HG02884 (cell line): Measurements from ENCODE around the gene FUT3.
"Not testable (repeated sequence)": the region's sequence is repeated elsewhere in the genome, so short reads cannot be mapped to it uniquely, and the experiment has no call there.

Source experiments
- ATAC-seq: cut with Tn5 transposase; IDR thresholded peaks from one replicate; pipeline ENCODE4 v1.9.1; 2021; ENCODE audit warnings: mild to moderate bottlenecking, moderate library complexity; ENCODE audit not compliant: unreplicated experiment

FUT3 gene

DNA sequence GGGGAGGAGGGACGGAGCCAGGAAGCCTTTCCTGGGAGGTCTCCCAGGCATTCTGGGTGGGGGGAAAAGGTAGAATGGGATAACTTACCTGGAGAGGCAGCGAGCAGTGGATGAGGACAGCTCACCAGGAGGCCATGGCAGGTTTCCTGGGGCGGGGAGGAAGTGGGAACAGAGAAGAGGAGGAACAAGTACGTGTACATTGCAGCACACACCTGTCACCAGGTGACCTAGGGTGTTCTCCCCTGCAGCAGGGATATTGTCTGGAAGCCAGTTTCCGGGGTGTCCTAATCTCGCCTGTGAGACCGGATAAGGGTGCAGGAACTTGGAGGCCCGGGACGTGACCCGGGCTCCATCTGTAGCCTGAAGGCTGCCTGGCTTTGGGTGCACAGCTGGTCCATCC lies at the start of gene FUT3:
TSS of gene FUT3 (minus strand) at position 148 of the 400 bp plus-strand sequence.
- ATAC-seq, result no peak

DNA sequence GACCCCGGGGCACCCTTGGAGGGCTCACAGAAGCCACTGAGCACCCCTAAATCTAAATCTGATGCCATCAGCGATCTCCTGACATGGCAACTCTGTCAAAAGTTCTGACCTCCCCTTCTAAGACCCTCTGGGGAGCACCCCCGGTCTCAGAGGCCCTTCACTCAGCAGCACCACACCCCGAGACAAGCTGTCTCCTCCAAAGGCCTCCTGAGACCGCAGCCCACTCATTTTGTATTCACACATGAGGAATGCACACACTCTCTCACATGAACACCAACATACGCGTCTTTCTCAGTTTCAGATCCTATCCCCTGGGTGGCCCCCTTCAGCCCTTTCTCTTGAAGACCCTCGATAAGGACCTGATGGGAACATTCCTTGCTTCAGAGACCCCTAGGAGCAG lies 49.7 kb upstream of the FUT3 start:
- no peak for ATAC-seq

DNA sequence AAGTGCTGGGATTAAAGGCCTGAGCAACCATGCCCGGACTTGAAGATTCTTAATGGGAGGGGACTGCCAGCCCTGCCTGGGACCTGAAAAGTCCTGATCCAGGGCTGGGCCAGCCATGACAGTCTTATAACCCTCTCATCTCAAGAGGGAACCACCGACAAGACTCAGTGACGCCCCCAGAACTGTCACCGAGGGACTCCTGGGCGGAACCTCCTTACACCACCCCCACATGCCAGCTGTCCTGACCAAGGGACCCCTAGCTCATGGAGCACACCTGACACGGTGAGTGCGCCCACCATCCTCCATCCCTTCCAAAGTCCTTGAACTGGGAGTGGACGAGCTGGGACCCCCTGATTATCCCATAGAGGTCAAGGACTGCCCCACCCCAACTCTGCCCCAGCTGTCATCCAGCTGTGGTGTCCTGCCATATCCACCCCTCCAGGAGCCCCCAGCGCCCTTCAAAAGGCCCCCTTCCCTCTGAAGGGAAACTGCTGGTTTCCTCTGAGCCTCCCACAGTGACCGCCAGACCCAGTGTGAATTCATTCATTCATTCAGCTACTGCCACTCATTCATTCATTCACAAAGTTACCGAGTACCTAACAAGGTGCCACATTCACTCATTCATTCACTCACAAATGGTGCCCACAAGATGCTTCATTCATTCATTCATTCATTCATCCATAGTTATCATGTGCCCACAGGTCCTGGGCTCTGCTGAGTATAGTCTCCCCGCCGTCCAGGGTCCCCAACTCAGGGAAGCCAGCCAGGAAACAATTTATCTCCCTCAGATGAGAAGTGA lies 48.7 kb upstream of the FUT3 start:
- no peak for ATAC-seq

DNA sequence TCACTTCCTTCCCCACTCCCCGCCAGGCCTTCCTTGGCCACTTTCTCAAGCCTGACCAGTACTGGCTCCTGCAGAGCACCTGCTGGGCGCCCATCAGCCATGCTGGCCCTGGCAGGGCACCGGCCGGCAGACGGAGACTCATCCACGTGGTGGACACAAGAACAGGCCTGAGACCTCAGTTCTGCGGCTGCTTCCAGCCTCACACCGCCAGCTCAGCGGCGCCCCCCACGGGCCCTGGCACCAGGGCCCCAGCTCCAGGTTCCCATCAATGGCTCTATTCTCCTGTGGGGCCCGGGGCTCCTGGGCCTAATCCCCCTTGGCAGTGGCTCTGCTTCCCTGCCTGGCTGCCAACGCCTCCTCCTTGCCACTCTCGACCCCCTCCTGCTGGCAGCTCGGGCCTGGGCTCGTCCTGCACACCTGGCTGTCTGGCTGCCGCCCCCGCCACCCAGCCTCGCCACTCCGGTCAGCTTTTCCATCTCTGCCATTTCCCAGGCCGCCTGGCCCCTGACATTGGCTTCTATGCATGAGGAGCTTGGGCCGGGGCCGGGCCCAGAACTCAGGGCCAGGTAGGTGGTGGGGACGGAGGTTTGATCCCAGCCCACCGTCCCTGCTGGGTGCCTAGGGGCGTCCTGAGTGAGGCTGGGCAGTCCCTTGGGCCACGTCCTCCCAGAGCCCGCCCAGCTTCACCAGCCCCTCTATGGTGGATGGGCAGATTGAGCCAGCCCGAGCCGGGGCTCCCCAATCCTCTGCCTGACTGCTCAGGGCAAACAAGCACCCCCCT lies 46.1 kb upstream of the FUT3 start:
- ATAC-seq, result no peak

DNA sequence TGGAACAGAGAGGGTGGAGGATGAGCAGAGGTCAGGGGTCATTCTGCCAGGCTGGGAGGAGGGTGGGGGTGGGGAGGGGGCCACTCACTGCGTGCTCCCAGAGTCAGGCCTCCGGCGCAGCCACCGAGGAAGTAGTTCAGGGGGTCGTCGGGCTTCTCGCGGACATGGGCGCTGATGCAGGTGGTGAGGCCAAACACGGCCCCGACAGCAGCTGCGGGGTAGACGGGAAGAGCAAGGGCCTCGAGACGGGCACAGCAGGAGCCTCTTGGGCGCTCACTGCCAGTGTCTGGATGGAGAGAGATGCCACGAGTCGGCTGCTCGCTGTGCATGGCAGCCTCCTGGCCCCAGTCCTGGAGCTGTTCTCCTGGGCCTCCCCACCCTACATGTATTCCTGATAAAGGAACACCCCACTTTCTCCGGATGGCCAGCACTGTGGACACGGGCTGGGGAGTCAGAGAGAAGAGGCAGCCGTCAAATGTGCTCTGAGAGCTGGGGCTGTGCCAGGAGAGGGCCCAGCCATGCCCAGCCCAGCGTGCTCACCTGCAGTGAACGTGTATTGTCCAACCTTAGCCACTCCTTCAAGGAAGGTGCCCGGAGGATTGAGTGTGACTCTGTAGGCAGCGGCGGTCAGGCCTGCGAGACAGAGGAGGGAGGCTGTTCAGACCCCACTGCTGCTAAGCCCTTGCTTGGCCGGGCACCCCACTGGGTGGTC lies 45.3 kb upstream of the FUT3 start:
- no peak for ATAC-seq

DNA sequence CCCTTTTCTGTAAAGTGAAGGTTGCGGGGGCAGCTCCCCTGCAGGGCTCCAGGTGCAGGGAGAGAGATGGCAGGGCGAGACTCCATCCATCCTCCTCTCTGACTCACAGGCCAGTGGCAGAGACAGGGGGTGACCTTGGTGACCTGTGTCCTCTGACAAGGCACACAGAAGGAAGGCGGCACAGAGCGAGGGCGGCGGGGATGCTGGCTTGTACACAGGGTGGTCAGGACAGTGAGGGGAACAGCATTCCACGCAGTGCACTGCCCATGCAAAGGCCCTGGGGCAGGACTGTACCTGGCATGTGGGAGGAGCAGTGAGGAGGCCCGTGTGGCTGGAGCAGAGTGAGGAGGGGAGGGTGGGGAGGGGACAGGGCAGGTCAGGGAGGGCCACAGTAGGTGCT lies 44.6 kb upstream of the FUT3 start:
- no peak for ATAC-seq

DNA sequence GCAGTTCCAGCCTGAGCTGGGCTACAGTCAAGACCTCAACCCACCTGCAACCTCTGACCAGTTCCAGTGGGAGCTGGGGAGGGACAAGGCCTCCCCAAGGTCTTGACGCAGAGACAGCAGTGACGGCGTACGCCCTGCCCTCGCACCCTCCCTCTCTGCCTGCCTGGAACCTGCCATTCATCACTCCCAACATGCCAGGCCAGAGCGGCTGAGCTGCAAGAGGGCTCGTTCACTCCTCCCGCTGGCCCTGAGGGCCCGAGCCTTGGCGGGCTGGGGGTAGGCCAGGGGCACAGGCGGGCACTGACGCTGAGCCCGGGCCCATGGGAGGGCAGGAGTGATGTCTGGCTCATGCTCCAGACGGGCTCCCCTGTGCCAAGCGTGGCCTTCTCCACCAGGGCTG lies 44.2 kb upstream of the FUT3 start:
- ATAC-seq, result no peak

DNA sequence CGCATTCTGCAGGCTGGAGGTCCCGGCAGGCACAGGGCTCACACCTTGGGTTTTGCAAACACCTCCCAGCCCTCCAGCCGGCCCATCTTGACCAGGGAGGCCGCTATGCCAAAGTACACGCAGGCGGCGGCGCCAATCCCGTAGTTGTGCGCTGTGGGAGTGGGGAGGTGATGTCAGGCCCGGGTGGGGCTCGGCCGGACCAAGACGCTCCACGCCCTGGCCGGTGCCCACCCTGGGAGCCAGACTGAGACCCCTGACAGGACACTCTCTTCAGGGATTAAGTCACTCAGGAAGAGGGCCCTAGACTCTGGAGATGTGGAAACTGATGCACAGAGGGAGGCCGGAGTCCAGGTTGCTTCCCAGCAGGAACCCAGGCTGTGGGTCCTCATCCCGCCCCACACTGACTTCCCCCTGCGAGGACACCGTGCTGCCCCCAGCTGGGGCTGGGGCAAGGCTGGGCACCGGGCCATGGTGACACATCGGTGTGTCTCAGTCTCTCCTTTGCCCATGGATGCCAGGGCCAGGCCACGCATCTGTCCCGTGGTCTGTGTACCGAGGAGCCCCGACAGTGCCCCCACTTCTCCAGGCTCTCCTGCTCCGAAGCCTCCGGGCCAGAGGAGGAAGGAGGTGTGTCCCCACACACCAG lies 43.6 kb upstream of the FUT3 start:
- no peak for ATAC-seq

DNA sequence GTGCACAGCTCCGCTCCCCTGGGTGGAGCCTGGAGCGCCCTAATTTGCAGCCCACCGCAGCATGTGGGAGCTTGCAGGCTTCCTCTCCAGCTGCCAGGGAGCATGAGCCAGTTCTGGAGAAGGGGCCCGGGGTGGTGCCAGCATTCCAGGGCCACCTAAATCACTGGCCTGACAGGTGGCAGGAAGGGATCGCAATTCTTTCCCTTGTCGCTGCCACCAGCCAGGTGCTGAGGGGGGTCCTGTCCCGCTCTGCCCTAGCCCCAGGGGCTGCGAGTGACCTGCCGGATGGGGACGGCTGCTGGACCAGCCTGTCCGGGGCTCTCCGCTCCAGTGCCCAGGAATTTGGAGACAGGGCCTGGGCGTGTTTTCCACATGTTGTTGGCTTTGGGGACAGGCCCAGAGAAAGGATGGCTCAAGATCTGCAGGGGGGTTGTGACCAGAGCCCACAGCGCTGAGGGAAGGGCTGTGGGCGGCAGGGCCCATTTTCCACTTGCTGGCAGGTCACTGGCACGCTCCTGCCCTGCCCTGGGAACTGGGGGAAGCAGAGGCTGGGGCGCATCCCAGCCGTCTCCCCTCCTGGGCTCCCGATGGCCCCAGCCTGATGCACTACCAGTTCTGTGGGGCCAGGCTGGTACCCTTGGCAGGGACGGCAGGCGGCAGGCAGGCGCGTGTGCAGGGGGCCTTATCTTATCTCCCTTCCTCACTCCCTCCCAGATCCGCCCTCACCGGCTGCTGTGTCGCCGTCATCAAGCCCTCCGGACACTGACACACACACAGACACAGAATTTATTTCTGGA lies 42.9 kb upstream of the FUT3 start:
- no peak for ATAC-seq

DNA sequence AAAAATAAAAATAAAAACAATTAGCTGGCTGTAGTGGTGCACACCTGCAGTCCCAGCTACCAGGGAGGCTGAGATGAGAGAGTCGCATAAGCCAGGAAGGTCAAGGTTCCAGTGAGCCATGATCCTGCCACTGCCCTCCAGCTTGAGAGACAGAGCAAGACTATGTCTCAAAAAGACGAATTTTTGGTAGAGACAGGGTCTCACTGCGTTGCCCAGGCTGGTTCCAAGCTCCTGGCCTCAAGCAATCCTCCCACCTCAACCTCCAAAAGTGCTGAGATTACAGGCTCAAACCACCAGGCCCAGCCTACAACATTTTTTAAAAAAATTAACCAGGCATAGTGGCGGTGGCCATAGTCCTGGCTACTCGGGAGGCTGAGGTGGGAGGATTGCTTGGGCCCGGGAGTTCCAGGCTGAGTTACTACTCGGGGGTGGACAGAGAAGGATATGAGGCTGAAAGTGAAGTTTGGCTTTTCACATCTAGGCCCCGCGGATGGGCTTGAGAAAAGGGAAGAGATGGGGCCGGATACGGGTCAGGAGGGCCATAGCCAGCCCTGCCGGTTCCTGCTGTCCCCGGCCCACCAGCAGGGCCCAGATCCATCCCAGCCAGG lies 42.2 kb upstream of the FUT3 start:
- ATAC-seq, result no peak

DNA sequence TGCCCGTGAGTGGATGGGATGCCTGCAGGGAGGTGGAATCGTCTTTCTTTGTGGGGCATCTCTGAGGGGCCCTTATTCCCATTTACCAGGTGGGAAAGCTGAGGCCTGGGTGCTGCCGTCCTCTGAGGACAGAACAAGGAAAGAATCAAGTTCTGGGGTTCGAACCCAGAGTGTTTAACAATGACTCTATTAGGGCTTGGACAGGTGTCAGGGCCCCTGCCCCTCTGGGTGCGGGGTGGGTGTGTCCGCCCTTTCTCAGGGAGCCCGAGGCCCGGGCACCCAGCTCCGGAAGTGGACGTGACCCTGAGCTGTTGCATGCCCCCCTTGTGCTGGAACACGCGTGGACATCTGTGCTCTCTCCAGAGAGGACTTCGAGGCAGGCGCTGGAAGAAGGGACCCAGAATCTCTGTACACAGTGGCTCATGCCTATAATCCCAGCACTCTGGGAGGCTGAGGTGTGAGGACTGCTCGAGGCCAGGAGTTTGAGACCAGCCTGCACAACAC lies 41.6 kb upstream of the FUT3 start:
- ATAC-seq, result no peak

DNA sequence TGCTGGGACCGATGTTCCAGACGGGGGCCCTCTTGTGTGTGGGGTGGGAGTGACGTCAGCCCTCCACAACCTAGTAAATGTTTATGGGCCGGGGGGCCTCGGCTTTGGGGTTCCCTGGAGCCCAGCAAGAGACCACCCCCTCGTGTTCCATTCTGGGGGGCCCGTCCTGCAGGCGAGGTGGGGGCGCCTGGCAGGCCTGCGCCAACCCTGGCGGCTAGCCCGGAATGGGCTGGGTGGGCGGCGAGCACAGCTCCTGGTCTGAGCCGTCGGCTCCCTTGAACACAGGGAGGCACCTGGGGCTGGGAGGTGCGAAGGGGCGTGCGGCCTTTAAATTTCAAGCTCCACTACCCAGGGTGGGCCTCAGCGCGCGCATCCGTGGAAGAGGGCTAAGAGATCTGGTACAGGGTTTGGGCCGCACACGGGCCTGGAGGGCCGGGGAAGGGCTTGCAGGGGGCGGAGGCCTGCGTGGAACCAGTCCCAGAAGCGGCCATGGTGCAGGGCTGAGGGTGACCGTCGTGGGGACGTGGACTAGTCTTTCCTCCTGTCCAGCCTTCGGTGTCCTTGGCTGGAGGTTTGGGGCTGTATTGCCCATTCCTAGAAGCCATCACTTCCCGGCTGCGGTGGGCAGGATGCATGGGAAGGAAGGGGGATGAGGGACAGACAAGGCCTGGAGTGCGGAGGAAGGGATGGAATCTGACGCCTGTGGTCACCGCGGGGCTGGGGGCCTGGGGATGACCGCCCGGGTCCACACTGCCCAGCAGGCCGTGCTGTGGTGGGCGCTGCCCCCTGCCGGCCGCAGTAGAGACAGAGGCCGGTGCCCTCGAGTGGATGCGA lies 40.9 kb upstream of the FUT3 start:
- ATAC-seq, result no peak

DNA sequence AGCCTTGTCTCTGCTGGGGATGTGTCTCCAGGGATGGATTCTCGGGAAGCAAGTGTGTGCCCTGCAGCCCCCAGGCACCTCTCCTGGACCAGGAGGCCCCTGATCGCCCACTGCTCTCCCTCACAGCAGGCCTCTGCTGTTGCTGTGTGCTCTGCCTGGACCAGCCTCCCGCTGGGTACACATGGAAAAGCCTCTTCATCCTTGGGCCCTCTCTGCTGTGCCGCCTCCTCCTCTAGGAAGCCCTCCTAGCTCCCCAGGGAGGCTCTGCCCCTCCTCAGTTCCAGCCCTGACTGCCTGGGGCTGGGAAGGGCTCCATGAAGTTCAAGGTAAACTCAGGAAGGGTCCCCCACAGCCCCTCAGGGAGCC lies 40.3 kb upstream of the FUT3 start:
- no peak for ATAC-seq

DNA sequence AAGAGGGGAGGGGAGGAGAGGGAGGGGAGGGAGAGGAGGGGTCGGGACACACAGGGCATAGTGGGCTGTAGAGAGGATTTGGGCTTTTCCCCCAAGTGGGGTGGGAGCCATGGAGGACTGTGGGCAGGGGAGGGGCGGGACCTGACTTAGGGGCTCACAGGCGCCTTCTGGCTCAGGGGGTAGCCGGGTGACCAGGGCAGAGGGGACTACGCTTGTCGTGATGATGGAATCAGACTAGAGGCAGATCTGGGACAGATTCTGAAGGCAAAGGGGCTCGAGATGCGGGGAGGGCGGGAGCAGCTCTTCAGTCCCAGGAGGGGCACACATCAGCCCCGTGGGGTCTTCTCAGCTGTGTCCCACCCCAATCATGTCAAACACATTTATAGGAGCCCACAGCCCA lies 38.9 kb upstream of the FUT3 start:
- ATAC-seq, result no peak

DNA sequence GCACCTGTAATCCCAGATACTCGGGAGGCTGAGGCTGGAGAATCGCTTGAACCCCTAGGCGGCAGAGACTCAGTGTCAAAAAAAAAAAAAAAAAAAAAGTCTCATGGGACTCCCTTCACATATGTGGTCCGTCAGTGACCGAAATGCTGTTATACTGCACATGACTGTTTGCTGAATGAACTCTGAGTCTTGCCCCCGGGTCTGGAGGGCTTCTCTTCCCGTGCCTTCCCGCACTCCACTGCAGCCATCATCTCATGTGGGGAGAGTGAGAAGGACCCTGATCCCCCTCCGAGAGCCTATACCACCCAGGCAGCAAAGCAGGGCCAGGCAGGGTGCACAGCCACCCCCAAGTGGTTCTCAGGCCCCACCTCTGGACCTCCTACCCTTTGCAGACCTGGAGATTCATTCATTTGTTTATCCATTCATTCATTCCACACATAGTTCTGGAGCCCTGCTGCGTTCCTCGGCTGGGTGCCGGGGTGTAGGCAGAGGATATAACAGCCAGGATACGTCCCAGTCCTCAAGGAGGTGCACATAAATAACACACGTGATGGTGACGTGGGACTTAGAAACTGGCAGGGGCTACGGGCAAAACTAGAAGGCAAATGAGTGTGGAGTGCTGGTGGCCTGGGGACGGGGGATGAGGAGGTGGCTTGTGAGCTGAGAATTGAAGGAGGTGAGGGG lies 38.2 kb upstream of the FUT3 start:
- no peak for ATAC-seq

DNA sequence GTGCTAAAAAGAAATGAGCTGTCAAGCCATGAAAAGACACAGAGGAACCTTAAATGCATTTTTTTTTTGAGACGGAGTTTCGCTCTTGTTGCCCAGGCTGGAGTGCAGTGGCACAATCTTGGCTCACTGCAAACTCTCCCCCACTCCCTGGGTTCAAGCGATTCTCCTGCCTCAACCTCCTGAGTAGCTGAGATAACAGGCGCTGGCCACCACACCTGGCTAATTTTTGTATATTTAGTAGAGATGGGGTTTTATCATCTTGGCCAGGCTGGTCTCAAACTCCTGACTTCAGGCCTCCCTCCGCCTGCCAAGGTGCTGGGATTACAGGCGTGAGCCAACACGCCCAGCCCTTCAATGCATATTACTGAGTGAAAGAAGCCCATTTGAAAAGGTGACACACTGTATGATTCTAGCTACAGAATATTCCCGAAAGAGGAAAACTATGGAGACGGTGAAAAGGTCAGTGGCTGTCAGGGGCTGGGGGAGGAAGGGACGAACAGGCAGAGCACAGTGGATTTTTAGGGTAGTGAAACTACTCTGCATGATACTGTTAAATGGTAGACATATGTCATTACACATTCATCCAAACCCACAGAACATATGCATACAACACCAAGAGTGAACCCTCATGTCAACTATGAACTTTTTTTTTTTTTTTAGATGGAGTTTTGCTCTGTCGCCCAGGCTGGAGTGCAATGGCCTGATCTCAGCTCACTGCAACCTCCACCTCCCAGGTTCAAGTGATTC lies 33.0 kb upstream of the FUT3 start:
- ATAC-seq, result not testable (repeated sequence)

DNA sequence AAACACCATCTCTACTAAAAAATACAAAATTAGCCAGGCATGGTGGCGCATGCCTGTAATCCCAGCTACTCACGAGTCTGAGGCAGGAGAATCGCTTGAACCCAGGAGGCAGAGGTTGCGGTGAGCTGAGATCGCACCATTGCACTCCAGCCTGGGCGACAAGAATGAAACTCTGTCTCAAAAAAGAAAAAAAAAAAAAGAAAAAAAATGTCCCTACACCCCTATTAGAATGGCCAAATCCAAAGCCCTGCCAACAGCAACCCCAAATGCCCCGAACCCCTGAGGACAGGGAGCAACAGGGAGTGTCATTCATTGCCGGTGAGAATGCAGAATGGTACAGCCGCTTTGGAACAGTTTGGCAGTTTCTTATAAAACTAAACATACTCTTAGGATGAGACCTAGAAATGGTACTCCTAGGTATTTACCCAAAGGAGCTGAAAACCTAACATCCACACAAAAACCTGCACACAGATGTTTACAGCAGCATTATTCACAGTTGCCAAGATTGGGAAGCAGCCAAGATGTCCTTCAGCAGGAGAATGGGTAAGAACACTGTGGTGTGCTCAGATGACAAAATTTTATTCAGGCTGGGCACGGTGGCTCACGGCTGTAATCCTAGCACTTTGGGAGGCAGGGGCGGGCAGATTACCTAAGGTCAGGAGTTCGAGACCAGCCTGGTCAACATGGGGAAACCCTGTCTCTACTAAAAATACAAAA lies 32.1 kb upstream of the FUT3 start:
- ATAC-seq, result not testable (repeated sequence)
